ENCODE results near the gene ESRP2. TPM values are rescaled to one million over a fixed set of nuclear protein-coding genes. Genes with fewer than 3 reads are reported as not detected.

ESRP2 gene
- total and polyA plus RNA-seq, 7 donors = under 0.01 to 50.0 (median 12.1) TPM; not detected in 1

DNA sequence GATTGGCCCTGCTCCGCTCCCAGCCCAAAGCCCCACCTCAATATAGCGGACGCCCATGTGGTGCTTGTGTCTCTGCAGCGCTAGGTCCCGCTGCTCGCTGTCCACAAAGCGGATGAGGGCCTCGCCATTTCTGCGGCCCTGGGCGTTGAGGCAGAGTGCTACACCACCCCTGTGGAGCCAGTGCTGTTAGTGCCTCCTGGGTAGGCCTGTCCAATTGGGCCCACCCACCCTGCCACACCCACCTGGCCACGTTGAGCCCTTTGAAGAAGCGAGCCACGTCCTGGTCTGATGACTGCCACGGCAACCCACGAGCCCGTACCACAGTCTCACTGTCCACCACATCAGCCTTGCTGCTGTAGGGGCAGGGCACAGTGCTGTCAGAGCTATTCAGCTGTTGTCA is 3.6 kb downstream of the ESRP2 start:
- H3K27me3 ChIP-seq = no peaks in the 10 kb centered on the region
- no peak overlapping the region for H3K4me3 ChIP-seq
- peaks cover 0 to 31% (median 23%) of the 10 kb centered on the region in 4 donors for H3K4me1 ChIP-seq
- no peaks in the 10 kb centered on the region for H3K9me3 ChIP-seq
- WGBS, 2 donors = 59 to 80% methylated on average over 16 of the region's 16 CpGs
- intact Hi-C loops (cut with DNase I) = no loop called here
- no peak overlapping the region for H3K27ac ChIP-seq
- peak; percentile 66 for DNase-seq
- no peaks in the 10 kb centered on the region for H3K36me3 ChIP-seq
- TF ChIP-seq EP300 (IDR thresholded peaks at IDR 0.05) (no peak), POLR2A (IDR thresholded peaks at IDR 0.05) (no peak), POLR2AphosphoS5 (IDR thresholded peaks at IDR 0.05) (no peak)
- TF ChIP-seq, protein P1, sequence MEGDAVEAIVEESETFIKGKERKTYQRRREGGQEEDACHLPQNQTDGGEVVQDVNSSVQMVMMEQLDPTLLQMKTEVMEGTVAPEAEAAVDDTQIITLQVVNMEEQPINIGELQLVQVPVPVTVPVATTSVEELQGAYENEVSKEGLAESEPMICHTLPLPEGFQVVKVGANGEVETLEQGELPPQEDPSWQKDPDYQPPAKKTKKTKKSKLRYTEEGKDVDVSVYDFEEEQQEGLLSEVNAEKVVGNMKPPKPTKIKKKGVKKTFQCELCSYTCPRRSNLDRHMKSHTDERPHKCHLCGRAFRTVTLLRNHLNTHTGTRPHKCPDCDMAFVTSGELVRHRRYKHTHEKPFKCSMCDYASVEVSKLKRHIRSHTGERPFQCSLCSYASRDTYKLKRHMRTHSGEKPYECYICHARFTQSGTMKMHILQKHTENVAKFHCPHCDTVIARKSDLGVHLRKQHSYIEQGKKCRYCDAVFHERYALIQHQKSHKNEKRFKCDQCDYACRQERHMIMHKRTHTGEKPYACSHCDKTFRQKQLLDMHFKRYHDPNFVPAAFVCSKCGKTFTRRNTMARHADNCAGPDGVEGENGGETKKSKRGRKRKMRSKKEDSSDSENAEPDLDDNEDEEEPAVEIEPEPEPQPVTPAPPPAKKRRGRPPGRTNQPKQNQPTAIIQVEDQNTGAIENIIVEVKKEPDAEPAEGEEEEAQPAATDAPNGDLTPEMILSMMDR (IDR thresholded peaks at IDR 0.05) = no peak

- intact Hi-C loops (cut with DNase I) = no loop called here
These were observed 4.4 kb downstream of the ESRP2 start for GRCh38 chr16:68231384-68232136.

DNA sequence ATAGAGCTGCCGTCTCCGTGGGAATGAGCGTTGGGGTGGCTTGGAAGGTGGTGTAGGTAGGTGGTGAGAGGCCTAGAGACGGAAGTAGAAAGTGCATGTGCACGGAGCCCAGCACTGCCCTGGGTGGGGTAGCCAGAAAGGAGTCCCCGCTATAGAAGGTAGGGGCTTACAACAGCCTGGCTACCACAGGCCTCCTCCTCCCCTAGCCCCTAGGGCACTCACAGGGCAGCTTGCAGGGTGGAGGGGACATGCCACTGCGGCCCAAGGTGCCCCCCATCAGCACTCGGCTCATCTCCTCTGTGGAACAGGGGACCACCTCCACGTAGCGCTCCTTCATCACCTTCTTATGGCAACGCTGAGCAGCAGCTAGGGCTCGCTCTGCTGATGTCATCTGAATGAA is 5.0 kb downstream of the ESRP2 start:
- DNase-seq = peak; percentile 60
- Histone ChIP-seq H3K36me3 (peaks cover 0 to 3% (median 0%) of the 10 kb centered on the region in 4 donors), H3K4me3 (no peak overlapping the region), H3K4me1 (peaks cover 0 to 17% (median 10%) of the 10 kb centered on the region in 4 donors), H3K27me3 (no peaks in the 10 kb centered on the region), H3K9me3 (no peaks in the 10 kb centered on the region), H3K27ac (no peak overlapping the region)
- 87 to 94% methylated on average over 12 of the region's 12 CpGs for WGBS, 2 donors
- intact Hi-C loops (cut with DNase I) = no loop called here
- TF ChIP-seq EP300 (IDR thresholded peaks at IDR 0.05) (no peak), POLR2A (IDR thresholded peaks at IDR 0.05) (no peak), POLR2AphosphoS5 (IDR thresholded peaks at IDR 0.05) (no peak)
- TF ChIP-seq, protein P1 (IDR thresholded peaks at IDR 0.05) = no peak

More at GRCh38 chr16:68231384-68232136, 4.4 kb downstream of the ESRP2 start:
- Histone ChIP-seq H3K27ac (no peak overlapping the region), H3K36me3 (peaks cover 0 to 1% (median 0%) of the 10 kb centered on the region in 4 donors), H3K4me3 (no peak overlapping the region), H3K27me3 (no peaks in the 10 kb centered on the region), H3K4me1 (peaks cover 0 to 23% (median 16%) of the 10 kb centered on the region in 4 donors), H3K9me3 (no peaks in the 10 kb centered on the region)
- WGBS, 2 donors = 87 to 93% methylated on average over 26 of the region's 26 CpGs
- peak; percentile 64 for DNase-seq
- TF ChIP-seq, protein P1 (IDR thresholded peaks at IDR 0.05) = no peak
- no peak for TF ChIP-seq EP300 (IDR thresholded peaks at IDR 0.05)

DNA sequence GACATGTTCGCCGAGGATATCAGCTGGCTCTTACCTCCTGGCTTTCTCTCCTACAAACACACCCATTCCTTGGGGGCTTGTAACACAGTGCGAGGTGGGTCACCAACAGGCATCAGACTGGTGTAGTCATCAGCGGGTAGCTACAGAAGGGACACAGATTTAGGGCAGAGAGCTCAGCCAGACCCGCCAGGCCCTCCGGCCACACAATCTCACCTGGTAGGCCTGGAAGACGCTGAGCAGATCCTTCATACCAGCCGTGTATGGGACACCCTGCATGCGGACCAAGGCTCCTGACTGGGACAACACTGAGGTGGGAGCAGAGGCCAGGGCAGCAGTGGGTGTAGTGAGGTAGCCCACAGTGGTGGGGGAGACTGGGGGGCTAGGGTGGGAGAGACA is 5.8 kb downstream of the ESRP2 start:
- intact Hi-C loops (cut with DNase I) = no loop called here
- peak; percentile 59 for DNase-seq
- Histone ChIP-seq H3K9me3 (no peaks in the 10 kb centered on the region), H3K4me3 (no peak overlapping the region), H3K27me3 (no peaks in the 10 kb centered on the region), H3K36me3 (peaks cover 0 to 3% (median 0%) of the 10 kb centered on the region in 4 donors), H3K27ac (no peak overlapping the region), H3K4me1 (peaks cover 0 to 11% (median 4%) of the 10 kb centered on the region in 4 donors)
- no peak for TF ChIP-seq EP300 (IDR thresholded peaks at IDR 0.05)
- TF ChIP-seq POLR2A (IDR thresholded peaks at IDR 0.05) = no peak
- TF ChIP-seq POLR2AphosphoS5 (IDR thresholded peaks at IDR 0.05) = no peak
- TF ChIP-seq, protein P1 (IDR thresholded peaks at IDR 0.05) = no peak
- WGBS, 2 donors = 86 to 94% methylated on average over 9 of the region's 9 CpGs

Data from sigmoid colon (tissue), 7 donors.